Occipital lobe (tissue), 2 donors: Measurements from ENCODE around the gene DYNC1I1. TPM values are rescaled to one million over a fixed set of nuclear protein-coding genes. Genes with fewer than 3 reads are reported as not detected.

Experiments
- DNase-seq: peaks from one replicate; lab custom pipeline; 2025; lab: John Stamatoyannopoulos, UW
- total RNA-seq: library from RNA; depleted of rRNA; stranded (reverse); fragments of >200 nt; gene quantifications from one replicate; pipeline ENCODE4 v1.2.3, GENCODE V29; 2014

Gene DYNC1I1
- total RNA-seq, 1 donor from 2014 or later: 182 TPM

DNA sequence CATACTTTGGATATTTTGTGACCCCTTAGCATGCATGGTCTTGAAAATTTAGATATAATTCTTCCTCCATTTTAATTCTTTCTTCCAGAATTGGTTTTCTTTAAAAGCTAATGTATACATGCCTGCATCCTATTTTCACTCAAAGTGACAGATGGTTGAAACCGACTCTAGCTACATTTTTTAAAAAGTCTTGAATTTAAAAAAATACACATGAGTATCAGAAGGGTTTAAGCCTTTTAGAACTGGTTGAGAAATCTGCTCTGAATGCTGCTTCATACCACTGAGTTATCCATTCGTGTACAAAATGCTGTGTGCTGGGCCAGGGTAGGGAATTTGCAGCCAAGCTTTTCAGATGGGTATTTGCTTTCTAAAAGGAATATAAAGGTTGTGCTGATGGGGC lies 16.5 kb downstream of the DYNC1I1 start:
- no peak for DNase-seq

DNA sequence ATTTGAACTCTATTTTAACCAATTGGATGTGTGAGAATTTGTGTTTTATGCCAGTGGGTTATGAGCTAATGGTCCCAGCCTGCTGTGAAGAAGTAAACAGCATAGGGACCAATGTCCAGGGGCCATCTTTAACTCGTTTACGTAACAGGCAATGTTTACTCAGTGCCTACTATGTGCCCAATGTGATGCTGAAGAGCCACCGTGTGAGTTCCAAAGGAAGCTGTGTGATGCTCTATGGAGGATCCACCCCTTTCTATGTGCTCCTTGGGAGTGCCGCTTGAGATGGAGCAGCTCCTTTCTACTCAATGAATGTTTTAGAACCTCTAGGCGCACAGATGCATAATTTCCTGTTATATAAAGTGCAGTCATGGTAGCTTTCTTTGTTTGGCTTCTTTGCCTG lies 21.3 kb downstream of the DYNC1I1 start:
- no peak for DNase-seq

GRCh38 chr7:95794917-95795515 lies 22.7 kb downstream of the DYNC1I1 start:
- no peak for DNase-seq

DNA sequence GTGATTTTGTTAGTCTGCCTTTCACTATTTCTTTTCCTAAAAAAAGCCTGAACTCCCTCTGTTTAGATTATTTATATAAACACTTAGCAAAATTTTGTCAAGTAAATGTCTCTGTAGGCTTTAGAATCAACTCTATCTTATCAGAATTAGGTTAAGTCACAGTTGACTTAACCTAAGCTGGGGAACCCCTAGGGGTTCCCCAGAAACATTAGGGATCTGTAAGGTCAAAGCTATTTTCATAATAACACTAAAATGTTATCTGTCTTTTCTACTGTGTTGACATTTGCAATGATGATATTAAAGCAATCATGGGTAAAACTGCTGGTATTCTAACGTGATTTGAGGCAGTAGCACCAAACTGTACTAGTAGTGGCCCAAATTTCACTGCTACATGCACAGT lies 24.3 kb downstream of the DYNC1I1 start:
- no peak for DNase-seq

DNA sequence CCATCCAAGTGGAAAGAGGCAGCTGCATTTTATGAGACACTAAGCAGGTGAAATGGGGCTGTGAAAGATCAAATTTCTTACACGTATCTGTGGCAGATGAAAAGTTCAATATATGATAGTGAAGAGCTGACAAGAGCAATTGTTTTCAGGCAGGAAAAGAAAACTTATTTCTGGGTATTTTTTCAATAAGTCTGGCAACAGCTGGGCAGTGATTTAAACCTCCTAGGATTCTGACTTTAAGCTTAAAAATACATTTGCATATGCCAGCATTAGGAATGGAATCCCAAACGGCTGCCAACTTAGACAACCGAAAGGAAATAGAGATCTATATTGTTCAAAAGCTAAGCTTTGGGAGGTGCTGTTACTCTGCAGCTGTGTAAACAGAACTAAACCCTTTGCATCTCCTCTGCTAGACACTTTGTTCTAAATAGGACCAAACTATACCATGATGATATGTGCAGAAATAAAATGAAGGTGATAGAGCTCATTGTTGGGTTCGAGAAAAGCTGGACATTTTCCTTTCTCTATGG lies 26.1 kb downstream of the DYNC1I1 start:
- no peak for DNase-seq

GRCh38 chr7:95800787-95801186 lies 28.4 kb downstream of the DYNC1I1 start:
- DNase-seq: no peak

DNA sequence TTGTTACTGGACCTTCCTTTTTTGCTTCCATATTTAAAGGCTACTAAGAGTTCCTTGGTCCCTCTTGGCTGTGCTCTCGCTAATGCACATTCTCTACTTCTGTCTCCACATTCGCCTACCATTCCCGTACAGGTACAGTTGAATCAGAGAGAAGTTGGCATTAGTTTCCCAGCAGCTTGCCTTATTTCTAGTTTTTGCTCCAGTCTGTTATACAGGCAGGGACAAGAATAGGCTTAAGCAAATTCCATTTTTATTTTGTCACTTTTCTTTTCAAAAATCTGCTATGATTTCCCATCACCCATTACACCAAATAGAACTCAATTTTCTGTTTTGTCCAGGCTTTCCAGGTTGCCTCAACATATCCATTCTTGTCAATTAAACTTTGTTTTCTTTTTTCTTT lies 29.9 kb downstream of the DYNC1I1 start:
- no peak for DNase-seq

- no peak for DNase-seq
Measured at GRCh38 chr7:95804052-95804451, 31.7 kb downstream of the DYNC1I1 start.

GRCh38 chr7:95805909-95806308 lies 33.6 kb downstream of the DYNC1I1 start:
- no peak for DNase-seq

DNA sequence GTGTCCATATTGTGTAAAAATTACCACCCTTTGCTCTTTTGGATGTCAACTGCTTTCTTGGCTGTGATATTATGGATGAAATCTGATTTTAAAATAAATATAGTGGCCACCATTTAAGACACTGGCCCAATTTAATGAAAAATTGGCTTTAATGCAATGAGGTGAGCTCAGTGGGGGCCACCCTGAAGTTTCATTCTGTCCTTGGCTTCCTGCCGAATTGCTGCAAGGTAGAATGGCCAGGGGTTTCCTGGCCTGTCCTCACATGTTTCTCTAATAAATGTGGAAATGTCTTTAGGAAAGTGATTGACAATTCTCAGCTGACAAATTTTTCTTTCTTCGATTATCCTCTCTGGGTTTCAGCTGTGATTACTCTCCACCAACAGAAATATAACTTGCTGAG lies 36.0 kb downstream of the DYNC1I1 start:
- DNase-seq: no peak

GRCh38 chr7:95811846-95812445 lies 39.6 kb downstream of the DYNC1I1 start:
- DNase-seq: no peak

DNA sequence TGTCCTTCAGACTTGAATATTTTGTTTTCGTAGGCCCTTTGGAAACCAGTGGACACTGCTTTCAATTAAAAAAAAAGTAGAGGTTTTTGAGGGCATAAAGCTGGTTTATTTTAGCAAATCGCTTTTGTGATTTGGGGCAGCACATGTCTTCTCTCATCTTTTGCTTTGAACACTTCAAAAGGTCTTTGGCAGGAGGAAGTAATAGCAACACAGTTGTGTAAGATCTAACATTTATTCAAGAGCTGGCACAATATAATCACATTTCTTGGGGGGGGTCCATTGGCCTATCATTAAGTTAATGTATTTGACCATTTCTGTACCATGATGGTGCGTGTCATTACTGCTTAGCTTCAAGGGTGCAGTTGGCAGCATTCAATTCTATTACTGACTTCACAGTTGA lies 42.4 kb downstream of the DYNC1I1 start:
- DNase-seq: no peak

- no peak for DNase-seq
Measured at GRCh38 chr7:95817866-95818640, 45.7 kb downstream of the DYNC1I1 start.

DNA sequence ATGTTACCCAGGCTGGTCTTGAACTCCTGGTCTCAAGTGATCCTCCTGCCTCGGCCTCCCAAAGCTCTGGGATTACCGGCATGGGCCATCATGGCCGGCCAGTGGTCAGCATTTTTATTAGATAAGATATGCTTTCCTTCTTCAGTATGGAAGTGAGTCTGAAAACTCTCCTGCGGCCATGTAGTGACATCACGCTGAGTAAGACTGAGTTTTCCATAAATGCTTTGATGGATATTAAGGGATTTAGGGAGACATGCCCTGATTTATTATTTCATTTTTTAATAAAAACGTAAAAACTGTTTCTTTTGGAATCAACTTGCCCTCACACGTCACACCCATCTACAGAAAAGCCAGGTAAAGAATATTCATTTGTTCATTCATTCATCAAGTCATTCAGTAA lies 48.4 kb downstream of the DYNC1I1 start:
- no peak for DNase-seq

DNA sequence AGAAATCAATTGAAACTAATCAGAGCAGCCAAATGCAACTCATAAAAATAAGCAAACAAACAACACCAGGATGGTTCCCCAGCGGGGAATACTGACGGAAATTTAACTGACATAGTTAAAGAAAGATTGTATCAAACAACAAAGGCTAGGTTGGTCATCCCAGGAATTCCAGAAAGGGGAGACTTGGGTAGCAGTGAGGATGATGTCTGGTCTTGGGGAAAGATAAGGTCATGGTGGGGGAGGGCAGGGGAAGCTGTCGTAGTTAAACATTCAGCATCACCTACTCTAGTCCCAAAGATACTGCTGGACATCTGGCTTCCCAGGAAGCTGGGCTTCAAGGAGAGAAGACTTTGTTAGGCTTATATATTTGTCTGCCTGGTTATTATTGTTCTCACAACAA lies 50.4 kb downstream of the DYNC1I1 start:
- DNase-seq: no peak

GRCh38 chr7:95824616-95825015 lies 52.3 kb downstream of the DYNC1I1 start:
- DNase-seq: no peak

DNA sequence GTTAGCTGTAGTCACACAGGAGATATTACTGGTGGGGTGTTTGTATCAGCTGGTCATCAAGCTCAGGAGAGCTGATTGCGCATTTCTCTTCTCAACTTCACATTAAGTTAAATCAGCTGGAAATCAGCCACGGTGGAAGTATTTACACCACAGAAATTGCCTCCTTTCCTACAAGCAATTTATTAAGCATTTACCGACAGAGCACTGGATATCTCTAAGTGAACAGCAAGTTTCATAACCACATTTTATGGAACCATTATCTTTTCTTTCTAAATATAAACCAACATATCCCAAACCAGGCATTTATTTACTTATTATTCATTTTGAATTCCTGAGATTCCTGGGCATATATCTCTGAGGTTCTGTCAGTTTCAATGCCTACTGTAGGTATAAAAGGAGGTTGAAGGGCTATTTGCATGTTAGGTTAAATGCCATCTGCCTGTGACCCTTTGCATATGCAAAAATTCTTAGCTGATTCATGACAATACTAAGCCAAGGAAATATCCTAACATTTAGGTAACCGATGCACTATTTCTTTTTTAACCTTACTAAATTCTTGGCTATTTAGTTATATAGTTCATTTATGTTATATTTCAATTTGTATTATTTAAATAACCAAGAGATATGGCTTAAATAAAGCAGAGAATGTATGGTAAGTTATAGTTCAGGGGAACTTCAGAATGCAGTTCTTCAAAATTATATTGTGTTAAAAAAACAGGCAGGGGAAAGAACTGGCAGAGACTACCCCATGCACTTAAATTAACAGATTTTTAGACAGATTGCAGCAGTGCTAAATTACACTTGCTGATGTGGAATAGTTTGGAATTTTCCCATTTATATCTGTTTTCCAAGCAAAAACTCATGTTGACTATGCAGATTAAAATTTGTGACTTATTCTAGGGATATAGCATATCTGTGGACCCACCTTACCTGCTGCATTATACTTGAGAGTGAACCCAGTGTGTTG lies 56.8 kb downstream of the DYNC1I1 start:
- DNase-seq: no peak

GRCh38 chr7:95840953-95841950 lies 68.9 kb downstream of the DYNC1I1 start:
- DNase-seq: no peak

DNA sequence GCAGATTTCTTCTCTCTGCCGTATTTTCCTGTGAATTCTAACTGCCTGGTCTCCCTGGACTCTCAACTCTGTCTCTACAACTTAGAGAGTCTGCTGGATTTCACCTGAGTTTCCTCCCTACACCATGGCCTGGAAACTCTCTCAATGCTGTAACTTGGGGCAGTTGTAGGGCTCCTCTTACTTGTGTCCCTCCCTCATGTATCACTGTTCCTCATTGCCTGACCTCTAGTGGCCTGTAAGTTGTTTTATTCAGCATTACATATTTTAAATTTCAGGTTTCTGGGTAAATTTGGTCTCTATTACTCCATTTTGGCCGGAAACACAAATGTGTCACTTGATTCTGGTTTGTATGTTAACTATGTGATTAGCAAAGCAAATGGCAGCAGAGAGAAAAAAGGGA lies 70.9 kb downstream of the DYNC1I1 start:
- DNase-seq: no peak

- no peak for DNase-seq
Measured at GRCh38 chr7:95845007-95845406, 72.7 kb downstream of the DYNC1I1 start.
